ENCODE data around the gene BCL10. TPM values are rescaled to one million over a fixed set of nuclear protein-coding genes. Genes with fewer than 3 reads are reported as not detected.

Gene BCL10
- total RNA-seq, 1 experiment from 2014 or later, result 33.8 TPM

DNA sequence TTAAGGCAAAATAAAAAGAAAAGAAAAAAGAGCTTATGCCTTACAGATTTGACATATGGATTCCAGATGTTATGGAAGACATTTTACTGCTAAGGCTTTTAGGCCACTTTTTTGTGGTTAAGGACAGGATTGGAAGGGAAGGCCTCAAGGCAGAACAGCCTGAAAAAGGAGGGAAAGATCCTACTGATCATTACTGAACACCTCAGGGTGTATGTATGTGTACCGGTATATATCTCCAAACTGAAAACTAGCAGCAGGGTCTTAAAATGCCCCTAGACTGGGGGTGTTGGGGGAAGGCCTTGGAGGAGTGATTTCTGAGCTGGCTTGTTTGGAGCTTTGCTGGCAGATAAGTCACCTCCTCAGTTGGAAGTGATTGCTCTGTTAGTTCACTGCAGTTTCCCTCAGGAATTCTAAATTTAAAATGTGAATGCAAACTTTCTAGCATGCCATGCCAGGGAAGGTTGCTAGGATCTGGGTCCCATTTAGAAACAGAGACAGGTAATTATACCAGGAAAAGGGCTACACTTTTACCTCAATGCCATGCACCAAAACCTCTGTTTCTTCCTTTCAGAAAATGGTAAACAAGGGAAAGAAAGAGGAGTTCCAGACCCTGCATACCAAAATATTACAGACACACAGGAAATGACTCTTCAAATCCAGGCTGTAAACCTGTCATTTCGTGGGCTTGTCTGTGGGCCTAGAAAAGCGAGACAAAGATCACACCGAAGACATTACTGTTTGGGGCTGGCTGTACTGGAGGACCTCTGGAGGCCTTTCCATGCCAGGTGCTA lies 32.0 kb downstream of the BCL10 start:
- Histone ChIP-seq H3K79me2 (ENCODE audit: insufficient read depth, low read length) (no peaks in the 10 kb centered on the region), H3K9me3 (ENCODE audit: control insufficient read depth in 1 of 2, insufficient read depth in 1 of 2, low read depth in 1 of 2, low read length in 2 of 2) (no peaks in the 10 kb centered on the region), H3K9ac (ENCODE audit: low read length) (no peak overlapping the region), H4K20me1 (ENCODE audit: insufficient read depth) (no peaks in the 10 kb centered on the region), H2AFZ (ENCODE audit: low read depth, low read length, poor library complexity, severe bottlenecking) (no peak overlapping the region), H3K27ac (ENCODE audit: low read depth, low read length) (no peak overlapping the region), H3K9me2 (ENCODE audit: insufficient read depth) (no peaks in the 10 kb centered on the region), H3K27me3 (ENCODE audit: insufficient read depth, low read length) (no peaks in the 10 kb centered on the region), H3K4me1 (ENCODE audit: control insufficient read depth in 1 of 2, insufficient read depth in 2 of 2, low read length in 2 of 2) (peaks cover 4 to 10% of the 10 kb centered on the region in 2 experiments; a peak in 3 of 4 replicates), H3K4me3 (replicated peaks in 1 of 2; ENCODE audit: low read depth in 1 of 2, low read length in 2 of 2) (no peak overlapping the region), H3K4me2 (ENCODE audit: low read length) (no peak overlapping the region; the same call in 1 of the 2 replicates), H3K36me3 (ENCODE audit: control insufficient read depth in 1 of 2, insufficient read depth in 2 of 2, low read length in 2 of 2) (no peaks in the 10 kb centered on the region)
- ChIA-PET RAD21 (ENCODE audit: low non-redundant PET in 1 of 2, low total read pairs in 2 of 2, uncharacterized antibody in 2 of 2, unreplicated experiment in 2 of 2) (interaction anchor here in 1 of 2 experiments (1.0 kb wide), 1 partner anchor 300 kb away, joined by 4 read pairs; no protein-coding TSS in a partner anchor), POLR2A (no interaction called here), CTCF (interaction anchor here (1.3 to 3.0 kb wide), 4 partner anchors 10 to 300 kb away, joined by 6 to 17 read pairs (median 8); partner anchors contain the start of gene C1orf52)
- ATAC-seq (no peak), DNase-seq (ENCODE audit: low read depth, low spot score) (no peak)
- intact Hi-C loops (cut with micrococcal nuclease), result no loop called here
- no TSS peak for BruUV-seq (replicated peaks)
- TF ChIP-seq TCF7L2 (IDR thresholded peaks at IDR 0.05; ENCODE audit: borderline replicate concordance, extremely low read depth, insufficient read depth, insufficient read length) (no peak), RAD21 (IDR thresholded peaks at IDR 0.05; ENCODE audit: low read depth) (no peak), POLR2AphosphoS5 (IDR thresholded peaks at IDR 0.05; ENCODE audit: low read depth, low read length) (no peak), SIN3A (IDR thresholded peaks at IDR 0.05; ENCODE audit: low read depth) (no peak), EZH2 (IDR thresholded peaks at IDR 0.05) (no peak), EZH2phosphoT487 (IDR thresholded peaks at IDR 0.05; ENCODE audit: borderline replicate concordance) (no peak), CBX3 (IDR thresholded peaks at IDR 0.05; ENCODE audit: low read depth) (no peak), EGR1 (IDR thresholded peaks at IDR 0.05; ENCODE audit: low read depth) (no peak), ZFX (IDR thresholded peaks at IDR 0.05) (no peak), CEBPB (IDR thresholded peaks at IDR 0.05; ENCODE audit: low read depth) (no peak), ZNF274 (IDR thresholded peaks at IDR 0.05; ENCODE audit: low read depth, low read length) (no peak), YY1 (IDR thresholded peaks at IDR 0.05; ENCODE audit: extremely low read depth, insufficient replicate concordance, low read depth, low read length) (no peak), SRF (IDR thresholded peaks at IDR 0.05; ENCODE audit: low read depth) (no peak), POLR2A (IDR thresholded peaks at IDR 0.05; ENCODE audit: borderline replicate concordance, extremely low read depth, insufficient read depth, insufficient read length) (no peak)
- TF ChIP-seq, protein P1, sequence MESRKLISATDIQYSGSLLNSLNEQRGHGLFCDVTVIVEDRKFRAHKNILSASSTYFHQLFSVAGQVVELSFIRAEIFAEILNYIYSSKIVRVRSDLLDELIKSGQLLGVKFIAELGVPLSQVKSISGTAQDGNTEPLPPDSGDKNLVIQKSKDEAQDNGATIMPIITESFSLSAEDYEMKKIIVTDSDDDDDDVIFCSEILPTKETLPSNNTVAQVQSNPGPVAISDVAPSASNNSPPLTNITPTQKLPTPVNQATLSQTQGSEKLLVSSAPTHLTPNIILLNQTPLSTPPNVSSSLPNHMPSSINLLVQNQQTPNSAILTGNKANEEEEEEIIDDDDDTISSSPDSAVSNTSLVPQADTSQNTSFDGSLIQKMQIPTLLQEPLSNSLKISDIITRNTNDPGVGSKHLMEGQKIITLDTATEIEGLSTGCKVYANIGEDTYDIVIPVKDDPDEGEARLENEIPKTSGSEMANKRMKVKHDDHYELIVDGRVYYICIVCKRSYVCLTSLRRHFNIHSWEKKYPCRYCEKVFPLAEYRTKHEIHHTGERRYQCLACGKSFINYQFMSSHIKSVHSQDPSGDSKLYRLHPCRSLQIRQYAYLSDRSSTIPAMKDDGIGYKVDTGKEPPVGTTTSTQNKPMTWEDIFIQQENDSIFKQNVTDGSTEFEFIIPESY (IDR thresholded peaks at IDR 0.05; ENCODE audit: extremely low read depth, insufficient replicate concordance, low read length), result no peak
- TF ChIP-seq, protein P2, sequence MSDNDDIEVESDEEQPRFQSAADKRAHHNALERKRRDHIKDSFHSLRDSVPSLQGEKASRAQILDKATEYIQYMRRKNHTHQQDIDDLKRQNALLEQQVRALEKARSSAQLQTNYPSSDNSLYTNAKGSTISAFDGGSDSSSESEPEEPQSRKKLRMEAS (IDR thresholded peaks at IDR 0.05), result no peak
- TF ChIP-seq, protein P3, sequence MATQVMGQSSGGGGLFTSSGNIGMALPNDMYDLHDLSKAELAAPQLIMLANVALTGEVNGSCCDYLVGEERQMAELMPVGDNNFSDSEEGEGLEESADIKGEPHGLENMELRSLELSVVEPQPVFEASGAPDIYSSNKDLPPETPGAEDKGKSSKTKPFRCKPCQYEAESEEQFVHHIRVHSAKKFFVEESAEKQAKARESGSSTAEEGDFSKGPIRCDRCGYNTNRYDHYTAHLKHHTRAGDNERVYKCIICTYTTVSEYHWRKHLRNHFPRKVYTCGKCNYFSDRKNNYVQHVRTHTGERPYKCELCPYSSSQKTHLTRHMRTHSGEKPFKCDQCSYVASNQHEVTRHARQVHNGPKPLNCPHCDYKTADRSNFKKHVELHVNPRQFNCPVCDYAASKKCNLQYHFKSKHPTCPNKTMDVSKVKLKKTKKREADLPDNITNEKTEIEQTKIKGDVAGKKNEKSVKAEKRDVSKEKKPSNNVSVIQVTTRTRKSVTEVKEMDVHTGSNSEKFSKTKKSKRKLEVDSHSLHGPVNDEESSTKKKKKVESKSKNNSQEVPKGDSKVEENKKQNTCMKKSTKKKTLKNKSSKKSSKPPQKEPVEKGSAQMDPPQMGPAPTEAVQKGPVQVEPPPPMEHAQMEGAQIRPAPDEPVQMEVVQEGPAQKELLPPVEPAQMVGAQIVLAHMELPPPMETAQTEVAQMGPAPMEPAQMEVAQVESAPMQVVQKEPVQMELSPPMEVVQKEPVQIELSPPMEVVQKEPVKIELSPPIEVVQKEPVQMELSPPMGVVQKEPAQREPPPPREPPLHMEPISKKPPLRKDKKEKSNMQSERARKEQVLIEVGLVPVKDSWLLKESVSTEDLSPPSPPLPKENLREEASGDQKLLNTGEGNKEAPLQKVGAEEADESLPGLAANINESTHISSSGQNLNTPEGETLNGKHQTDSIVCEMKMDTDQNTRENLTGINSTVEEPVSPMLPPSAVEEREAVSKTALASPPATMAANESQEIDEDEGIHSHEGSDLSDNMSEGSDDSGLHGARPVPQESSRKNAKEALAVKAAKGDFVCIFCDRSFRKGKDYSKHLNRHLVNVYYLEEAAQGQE (IDR thresholded peaks at IDR 0.05; ENCODE audit: low read depth), result no peak
- TF ChIP-seq, protein P4, sequence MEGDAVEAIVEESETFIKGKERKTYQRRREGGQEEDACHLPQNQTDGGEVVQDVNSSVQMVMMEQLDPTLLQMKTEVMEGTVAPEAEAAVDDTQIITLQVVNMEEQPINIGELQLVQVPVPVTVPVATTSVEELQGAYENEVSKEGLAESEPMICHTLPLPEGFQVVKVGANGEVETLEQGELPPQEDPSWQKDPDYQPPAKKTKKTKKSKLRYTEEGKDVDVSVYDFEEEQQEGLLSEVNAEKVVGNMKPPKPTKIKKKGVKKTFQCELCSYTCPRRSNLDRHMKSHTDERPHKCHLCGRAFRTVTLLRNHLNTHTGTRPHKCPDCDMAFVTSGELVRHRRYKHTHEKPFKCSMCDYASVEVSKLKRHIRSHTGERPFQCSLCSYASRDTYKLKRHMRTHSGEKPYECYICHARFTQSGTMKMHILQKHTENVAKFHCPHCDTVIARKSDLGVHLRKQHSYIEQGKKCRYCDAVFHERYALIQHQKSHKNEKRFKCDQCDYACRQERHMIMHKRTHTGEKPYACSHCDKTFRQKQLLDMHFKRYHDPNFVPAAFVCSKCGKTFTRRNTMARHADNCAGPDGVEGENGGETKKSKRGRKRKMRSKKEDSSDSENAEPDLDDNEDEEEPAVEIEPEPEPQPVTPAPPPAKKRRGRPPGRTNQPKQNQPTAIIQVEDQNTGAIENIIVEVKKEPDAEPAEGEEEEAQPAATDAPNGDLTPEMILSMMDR (IDR thresholded peaks at IDR 0.05 in 2 of 3, conservative IDR thresholded peaks at IDR 0.05 in 1 of 3; ENCODE audit: borderline replicate concordance in 1 of 3, insufficient read depth in 1 of 3, low read depth in 2 of 3, low read length in 2 of 3), result no peak
- TF ChIP-seq, protein P5, sequence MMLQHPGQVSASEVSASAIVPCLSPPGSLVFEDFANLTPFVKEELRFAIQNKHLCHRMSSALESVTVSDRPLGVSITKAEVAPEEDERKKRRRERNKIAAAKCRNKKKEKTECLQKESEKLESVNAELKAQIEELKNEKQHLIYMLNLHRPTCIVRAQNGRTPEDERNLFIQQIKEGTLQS (IDR thresholded peaks at IDR 0.05), result no peak

All from HCT116 (cell line).